B cell (primary cell): Measurements from ENCODE around the gene S100A7. TPM values are rescaled to one million over a fixed set of nuclear protein-coding genes. Genes with fewer than 3 reads are reported as not detected.

Experiments used
- ATAC-seq: fragments of 200-7000 bp; cut with Tn5 transposase; one replicate; pipeline ENCODE4 v1.10.0; 2021; ENCODE audit warnings: low read depth, mild to moderate bottlenecking, moderate number of reproducible peaks, moderate library complexity
- CTCF ChIA-PET: fragments of 350-600 bp; sonication (Branson Sonifier 250); formaldehyde crosslinking; loops from one replicate; lab custom pipeline; 2021; ENCODE audit warnings: antibody characterized with exemption, inconsistent platforms; lab: Charles Lee
- POLR2A ChIA-PET: fragments of 350-600 bp; sonication (Branson Sonifier 250); formaldehyde crosslinking; loops from one replicate; lab custom pipeline; 2021; ENCODE audit warnings: antibody characterized with exemption; lab: Charles Lee
- DNase-seq: peaks from one replicate; pipeline ENCODE4 v3.0.0; 2013
- H2AFZ ChIP-seq: 2 replicates; pipeline ENCODE4 v1.6.1; 2012; ENCODE audit warnings: mild to moderate bottlenecking, low read depth, low read length; ENCODE audit not compliant: insufficient read depth, poor library complexity, severe bottlenecking
- H3K27ac ChIP-seq, 2 donors: 1 replicate in 1 of 2; 2 replicates in 1 of 2; pipeline ENCODE4 v1.5.1; 2012 to 2013; ENCODE audit warnings: low read length in 2 of 2, mild to moderate bottlenecking in 2 of 2, moderate library complexity in 1 of 2
- H3K27me3 ChIP-seq, 4 experiments: fragments of 200-600 bp in 1 of 4; sonication (generic) in 1 of 4; replicated peaks in 1 of 4; 1 replicate in 2 of 4; 2 replicates in 2 of 4; pipeline versions ENCODE4 v1.6.1 to v1.7.0; 2013 to 2016; ENCODE audit warnings: low read length in 3 of 4, mild to moderate bottlenecking in 2 of 4, mixed read lengths in 1 of 4, moderate library complexity in 1 of 4; ENCODE audit not compliant: insufficient read depth in 4 of 4, control insufficient read depth in 3 of 4; ENCODE audit errors: control extremely low read depth in 1 of 4
- H3K36me3 ChIP-seq, 2 experiments: replicated peaks in 1 of 2; 1 replicate in 1 of 2; 2 replicates in 1 of 2; pipeline versions ENCODE4 v1.6.1 to v1.7.1; 2013; ENCODE audit warnings: low read length in 1 of 2; ENCODE audit not compliant: insufficient read depth in 2 of 2, control insufficient read depth in 1 of 2; ENCODE audit errors: control extremely low read depth in 1 of 2, extremely low read depth in 1 of 2
- H3K4me1 ChIP-seq, 2 donors: fragments of 200-600 bp in 1 of 2; sonication (generic) in 1 of 2; 1 replicate in 1 of 2; 2 replicates in 1 of 2; pipeline versions ENCODE4 v1.5.1 to v1.6.1; 2013 to 2017; ENCODE audit warnings: low read length in 2 of 2; ENCODE audit not compliant: control insufficient read depth in 2 of 2, insufficient read depth in 2 of 2
- H3K4me2 ChIP-seq: replicated peaks from 2 replicates; pipeline ENCODE3; 2012; ENCODE audit warnings: mild to moderate bottlenecking, low read depth, low read length; ENCODE audit not compliant: poor library complexity, severe bottlenecking
- H3K4me3 ChIP-seq, 5 experiments: fragments of 200-600 bp in 1 of 5; sonication (generic) in 1 of 5; 1 replicate in 3 of 5; 2 replicates in 2 of 5; pipeline versions ENCODE4 v1.5.1 to v1.7.0; 2011 to 2016; ENCODE audit warnings: low read length in 4 of 5, mild to moderate bottlenecking in 4 of 5, low read depth in 2 of 5, control low read depth in 1 of 5, moderate library complexity in 1 of 5; ENCODE audit not compliant: insufficient read depth in 1 of 5; ENCODE audit errors: control extremely low read depth in 1 of 5, extremely low read depth in 1 of 5
- H3K79me2 ChIP-seq: fragments of 200-600 bp; sonication (generic); one replicate; pipeline ENCODE4 v1.6.0; 2016; ENCODE audit warnings: low read length; ENCODE audit not compliant: control insufficient read depth, insufficient read depth
- H3K9ac ChIP-seq: fragments of 200-600 bp; sonication (generic); 2 replicates; pipeline ENCODE4 v1.6.1; 2017; ENCODE audit warnings: mild to moderate bottlenecking, low read length, moderate library complexity
- H3K9me3 ChIP-seq, 3 donors: one replicate each; pipeline versions ENCODE4 v1.6.1 to v1.7.1; 2013; ENCODE audit warnings: low read length in 2 of 3; ENCODE audit not compliant: control insufficient read depth in 2 of 3, insufficient read depth in 1 of 3; ENCODE audit errors: control extremely low read depth in 1 of 3
- H4K20me1 ChIP-seq: 2 replicates; pipeline ENCODE4 v1.6.0; 2012; ENCODE audit warnings: mild to moderate bottlenecking, low read length; ENCODE audit not compliant: insufficient read depth, control insufficient read depth, poor library complexity, severe bottlenecking
- H3K27ac Mint-ChIP-seq: one replicate; pipeline ENCODE4 v1.8.0; 2021; ENCODE audit warnings: mixed read lengths
- H3K27me3 Mint-ChIP-seq: one replicate; pipeline ENCODE4 v1.8.0; 2021; ENCODE audit warnings: mixed read lengths
- H3K4me1 Mint-ChIP-seq: one replicate; pipeline ENCODE4 v1.8.0; 2021; ENCODE audit warnings: mixed read lengths
- H3K4me3 Mint-ChIP-seq: one replicate; pipeline ENCODE4 v1.8.0; 2021; ENCODE audit warnings: mixed read lengths
- H3K9me3 Mint-ChIP-seq: one replicate; pipeline ENCODE4 v1.8.0; 2022; ENCODE audit warnings: mixed read lengths; ENCODE audit not compliant: insufficient read depth
- EZH2 ChIP-seq: IDR thresholded peaks from 2 replicates; pipeline ENCODE4 v1.6.1; 2012; ENCODE audit warnings: borderline replicate concordance, low read depth, mild to moderate bottlenecking, moderate library complexity, low read length; ENCODE audit not compliant: insufficient read depth, poor library complexity, severe bottlenecking
- WGBS: methylation state at CpG from one replicate; pipeline ENCODE4 v1.1.5; 2013; ENCODE audit warnings: missing lambda C conversion rate; ENCODE audit not compliant: insufficient coverage; 5-methylcytosine and 5-hydroxymethylcytosine counted together
- intact Hi-C: fragments of 100-400 bp; cut with micrococcal nuclease; formaldehyde crosslinking; loops from one replicate; pipeline ENCODE4 v1.10.0; 2022
- polyA plus RNA-seq: library from polyadenylated mRNA; depleted of rRNA; stranded (reverse); fragments of >200 nt; gene quantifications from 2 replicates; pipeline ENCODE4 v1.2.3, GENCODE V29; 2012
- total RNA-seq, 2 donors: library from RNA; stranded (reverse); fragments of 120-200 nt in 1 of 2; gene quantifications; 1 replicate in 1 of 2; 2 replicates in 1 of 2; pipeline versions ENCODE4 v1.2.3 to v1.2.4, GENCODE V29; 2013 to 2022
- TF ChIP-seq, protein P1 (sequence below): fragments of 200-600 bp; IDR thresholded peaks from one replicate; pipeline ENCODE4 v1.8.0; 2022; ENCODE audit warnings: antibody characterized with exemption, mild to moderate bottlenecking

S100A7 gene
- total and polyA plus RNA-seq, 2 donors (not counting 1 experiment from before 2014, with no cell fraction given), result not detected

DNA sequence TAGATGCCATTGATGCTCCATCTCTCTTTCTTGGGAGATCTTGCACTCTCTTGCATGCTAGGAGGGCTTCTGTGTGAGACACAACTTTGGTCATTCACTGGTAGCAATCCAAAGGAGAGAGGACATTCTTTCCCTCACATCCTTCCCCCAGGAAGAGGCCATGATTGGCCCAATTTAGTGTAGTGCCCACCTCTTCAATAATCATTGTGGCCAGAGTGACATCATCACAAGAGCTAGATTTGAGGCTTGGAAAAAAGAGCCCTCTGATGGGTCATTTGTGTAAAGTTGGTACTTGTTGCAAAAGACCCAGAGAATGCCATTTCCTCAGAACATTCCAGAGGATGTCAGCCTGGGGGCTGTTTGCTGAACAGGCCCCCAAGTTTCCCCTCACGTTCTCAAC, 45.1 kb upstream of the S100A7 start:
- Histone ChIP-seq H3K4me1 (no peaks in the 10 kb centered on the region), H3K79me2 (no peaks in the 10 kb centered on the region), H2AFZ (no peak overlapping the region), H3K36me3 (no peaks in the 10 kb centered on the region), H4K20me1 (no peaks in the 10 kb centered on the region), H3K27me3 (no peaks in the 10 kb centered on the region), H3K4me2 (no peak overlapping the region), H3K4me3 (no peak overlapping the region), H3K9me3 (no peaks in the 10 kb centered on the region), H3K9ac (no peak overlapping the region), H3K27ac (no peak overlapping the region)
- intact Hi-C loops, result no loop called here
- DNase-seq (no peak), ATAC-seq (no peak)
- no peak overlapping the region for H3K27ac Mint-ChIP-seq
- H3K9me3 Mint-ChIP-seq, result no peaks in the 10 kb centered on the region
- no CpG with 5 or more reads among the region's 1 CpG for WGBS
- no peak overlapping the region for H3K4me3 Mint-ChIP-seq
- TF ChIP-seq EZH2, result no peak
- TF ChIP-seq, protein P1, sequence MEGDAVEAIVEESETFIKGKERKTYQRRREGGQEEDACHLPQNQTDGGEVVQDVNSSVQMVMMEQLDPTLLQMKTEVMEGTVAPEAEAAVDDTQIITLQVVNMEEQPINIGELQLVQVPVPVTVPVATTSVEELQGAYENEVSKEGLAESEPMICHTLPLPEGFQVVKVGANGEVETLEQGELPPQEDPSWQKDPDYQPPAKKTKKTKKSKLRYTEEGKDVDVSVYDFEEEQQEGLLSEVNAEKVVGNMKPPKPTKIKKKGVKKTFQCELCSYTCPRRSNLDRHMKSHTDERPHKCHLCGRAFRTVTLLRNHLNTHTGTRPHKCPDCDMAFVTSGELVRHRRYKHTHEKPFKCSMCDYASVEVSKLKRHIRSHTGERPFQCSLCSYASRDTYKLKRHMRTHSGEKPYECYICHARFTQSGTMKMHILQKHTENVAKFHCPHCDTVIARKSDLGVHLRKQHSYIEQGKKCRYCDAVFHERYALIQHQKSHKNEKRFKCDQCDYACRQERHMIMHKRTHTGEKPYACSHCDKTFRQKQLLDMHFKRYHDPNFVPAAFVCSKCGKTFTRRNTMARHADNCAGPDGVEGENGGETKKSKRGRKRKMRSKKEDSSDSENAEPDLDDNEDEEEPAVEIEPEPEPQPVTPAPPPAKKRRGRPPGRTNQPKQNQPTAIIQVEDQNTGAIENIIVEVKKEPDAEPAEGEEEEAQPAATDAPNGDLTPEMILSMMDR, result no peak
- ChIA-PET POLR2A (no interaction called here), CTCF (interaction anchor here (1.9 to 11.1 kb wide), 2 partner anchors 10 to 65 kb away, joined by 6 to 227 read pairs; no protein-coding TSS in a partner anchor)
- peaks cover 4% of the 10 kb centered on the region for H3K27me3 Mint-ChIP-seq
- no peaks in the 10 kb centered on the region for H3K4me1 Mint-ChIP-seq

DNA sequence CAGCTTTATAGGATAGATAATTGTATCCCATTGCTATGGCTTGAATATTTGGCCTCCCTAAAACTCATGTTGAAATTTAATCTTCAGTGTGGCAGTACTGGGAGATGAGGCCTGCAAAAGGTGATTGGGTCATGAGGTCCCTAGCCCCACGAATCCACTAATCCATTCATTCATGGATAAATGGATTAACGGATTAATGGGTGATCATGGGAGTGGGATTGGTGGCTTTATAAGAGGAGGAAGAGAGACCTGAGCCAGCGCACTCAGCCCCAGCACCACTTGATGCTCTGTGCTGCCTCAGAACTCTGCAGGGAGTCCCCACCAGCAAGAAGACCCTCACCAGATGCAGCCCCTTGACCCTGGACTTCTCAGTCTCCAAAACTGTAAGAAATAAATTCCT, 43.3 kb upstream of the S100A7 start:
- Histone ChIP-seq H3K4me1 (no peaks in the 10 kb centered on the region), H3K9ac (no peak overlapping the region), H3K4me3 (no peak overlapping the region), H3K27ac (no peak overlapping the region), H3K4me2 (no peak overlapping the region), H3K27me3 (peaks cover 0 to 7% (median 3%) of the 10 kb centered on the region in 4 experiments), H3K9me3 (no peaks in the 10 kb centered on the region), H3K79me2 (no peaks in the 10 kb centered on the region), H3K36me3 (no peaks in the 10 kb centered on the region), H2AFZ (no peak overlapping the region), H4K20me1 (no peaks in the 10 kb centered on the region)
- no peak for DNase-seq
- Mint-ChIP-seq H3K27me3 (peaks cover 14% of the 10 kb centered on the region), H3K4me1 (no peaks in the 10 kb centered on the region), H3K4me3 (no peak overlapping the region), H3K27ac (no peak overlapping the region), H3K9me3 (no peaks in the 10 kb centered on the region)
- TF ChIP-seq EZH2, result no peak
- TF ChIP-seq, protein P1, result no peak
- POLR2A ChIA-PET, result no interaction called here
- intact Hi-C loops, result no loop called here
- WGBS, result 88% methylated on average over 1 of the region's 3 CpGs
- no peak for ATAC-seq
- CTCF ChIA-PET, result interaction anchor here (11.1 kb wide), 1 partner anchor 67 kb away, joined by 227 read pairs; no protein-coding TSS in a partner anchor
